SK-N-SH (cell line): ENCODE results near the gene SMARCC1. TPM values are rescaled to one million over a fixed set of nuclear protein-coding genes. Genes with fewer than 3 reads are reported as not detected.

Source experiments
- CTCF ChIA-PET: fragments of 300-600, 350-600 bp; formaldehyde crosslinking; extraction: SDS; loops from one replicate; lab custom pipeline; 2021; lab: Yijun Ruan, JAX
- POLR2A ChIA-PET: fragments of 350-600 bp; sonication (Branson Sonifier 250); formaldehyde crosslinking; extraction: SDS; loops from one replicate; lab custom pipeline; 2020; ENCODE audit warnings: antibody characterized with exemption, inconsistent platforms; lab: Yijun Ruan, JAX
- DNase-seq: peaks from one replicate; pipeline ENCODE4 v3.0.0; 2012
- H2AFZ ChIP-seq: fragments of 200-600 bp; sonication (generic); 2 replicates; pipeline ENCODE4 v1.8.1; 2016; ENCODE audit warnings: antibody characterized with exemption, mild to moderate bottlenecking, low read depth
- H3F3A ChIP-seq: fragments of 200-600 bp; sonication (generic); replicated peaks from 2 replicates; pipeline ENCODE3; 2016; ENCODE audit warnings: antibody characterized with exemption, mild to moderate bottlenecking; ENCODE audit not compliant: insufficient read depth
- H3K27ac ChIP-seq, 2 experiments: fragments of 200-500 bp in 1 of 2; fragments of 200-600 bp in 1 of 2; sonication (Bioruptor generic) in 1 of 2; sonication (generic), shearing (Covaris generic) in 1 of 2; 2 replicates each; pipeline versions ENCODE4 v1.5.1 to v1.6.1; 2014 to 2016; ENCODE audit warnings: low read depth in 2 of 2, inconsistent platforms in 1 of 2, low read length in 1 of 2, mild to moderate bottlenecking in 1 of 2, mixed read lengths in 1 of 2
- H3K27me3 ChIP-seq: fragments of 200-600 bp; sonication (generic), shearing (Covaris generic); 2 replicates; pipeline ENCODE4 v1.6.1; 2016; ENCODE audit warnings: mixed run types; ENCODE audit not compliant: insufficient read depth
- H3K36me3 ChIP-seq, 2 experiments: fragments of 200-500 bp in 1 of 2; fragments of 200-600 bp in 1 of 2; sonication (Bioruptor generic) in 1 of 2; sonication (generic) in 1 of 2; replicated peaks in 1 of 2; 2 replicates each; pipeline versions ENCODE3 to v1.5.1; 2014 to 2016; ENCODE audit warnings: low read length in 1 of 2, mild to moderate bottlenecking in 1 of 2; ENCODE audit not compliant: insufficient read depth in 2 of 2, control insufficient read depth in 1 of 2
- H3K4me1 ChIP-seq, 2 experiments: fragments of 200-500 bp in 1 of 2; fragments of 200-600 bp in 1 of 2; sonication (Bioruptor generic) in 1 of 2; sonication (generic), shearing (Covaris generic) in 1 of 2; 2 replicates each; pipeline versions ENCODE4 v1.5.1 to v1.6.1; 2014 to 2016; ENCODE audit warnings: low read depth in 1 of 2, low read length in 1 of 2, mixed run types in 1 of 2; ENCODE audit not compliant: insufficient read depth in 2 of 2, control insufficient read depth in 1 of 2
- H3K4me2 ChIP-seq: fragments of 200-600 bp; sonication (generic), shearing (Covaris generic); 2 replicates; pipeline ENCODE4 v1.6.1; 2017; ENCODE audit warnings: mixed run types
- H3K4me3 ChIP-seq, 2 experiments: fragments of 200-500 bp in 1 of 2; fragments of 200-600 bp in 1 of 2; sonication (Bioruptor generic) in 1 of 2; sonication (generic), shearing (Covaris generic) in 1 of 2; 2 replicates each; pipeline versions ENCODE4 v1.5.1 to v1.8.1; 2014 to 2016; ENCODE audit warnings: low read depth in 2 of 2, inconsistent platforms in 1 of 2, low read length in 1 of 2, mild to moderate bottlenecking in 1 of 2, mixed read lengths in 1 of 2, moderate library complexity in 1 of 2
- H3K79me2 ChIP-seq: fragments of 200-600 bp; sonication (generic); 2 replicates; pipeline ENCODE4 v1.8.1; 2017; ENCODE audit warnings: mild to moderate bottlenecking; ENCODE audit not compliant: insufficient read depth
- H3K9ac ChIP-seq: fragments of 200-600 bp; sonication (generic); 2 replicates; pipeline ENCODE4 v1.6.1; 2017; ENCODE audit warnings: mixed run types
- H3K9me2 ChIP-seq: fragments of 200-600 bp; sonication (generic); 2 replicates; pipeline ENCODE4 v1.6.1; 2017; ENCODE audit warnings: mixed run types
- H3K9me3 ChIP-seq: fragments of 200-600 bp; sonication (generic); 2 replicates; pipeline ENCODE4 v1.6.1; 2017; ENCODE audit warnings: mixed run types, mild to moderate bottlenecking, moderate library complexity
- H4K20me1 ChIP-seq: fragments of 200-600 bp; sonication (generic); 2 replicates; pipeline ENCODE4 v1.6.1; 2017; ENCODE audit warnings: mild to moderate bottlenecking, mixed run types; ENCODE audit not compliant: insufficient read depth
- CHD2 ChIP-seq: fragments of 150-350 bp; IDR thresholded peaks from 2 replicates; pipeline ENCODE4 v1.6.1; 2018; ENCODE audit warnings: low read length; ENCODE audit not compliant: partially characterized antibody
- FOSL2 ChIP-seq: IDR thresholded peaks from 2 replicates; pipeline ENCODE4 v1.4.0; 2012; ENCODE audit warnings: low read depth, mild to moderate bottlenecking, moderate library complexity, borderline replicate concordance
- FOXJ3 ChIP-seq: sonication (generic); formaldehyde crosslinking; IDR thresholded peaks from 2 replicates; pipeline ENCODE4 v1.5.1; 2020; ENCODE audit warnings: mild to moderate bottlenecking, missing genetic modification reagents
- FOXM1 ChIP-seq: IDR thresholded peaks from 2 replicates; pipeline ENCODE4 v1.4.0; 2012; ENCODE audit warnings: low read depth, mild to moderate bottlenecking
- GATA2 ChIP-seq: sonication (generic); formaldehyde crosslinking; IDR thresholded peaks from 2 replicates; pipeline ENCODE4 v1.5.0; 2020; ENCODE audit warnings: mild to moderate bottlenecking, missing genetic modification reagents
- JUND ChIP-seq: IDR thresholded peaks from 2 replicates; pipeline ENCODE4 v1.4.0; 2012
- MEF2A ChIP-seq: IDR thresholded peaks from 2 replicates; pipeline ENCODE4 v1.4.0; 2012; ENCODE audit warnings: low read depth, borderline replicate concordance
- MXI1 ChIP-seq: IDR thresholded peaks from 2 replicates; pipeline ENCODE4 v1.6.1; 2012; ENCODE audit warnings: mild to moderate bottlenecking, low read depth, low read length, improper control_type of control experiment
- NFIC ChIP-seq: IDR thresholded peaks from 2 replicates; pipeline ENCODE4 v1.4.0; 2012; ENCODE audit warnings: borderline replicate concordance
- NRF1 ChIP-seq: IDR thresholded peaks from 2 replicates; pipeline ENCODE4 v1.6.1; 2012; ENCODE audit warnings: low read depth, mild to moderate bottlenecking, low read length
- PBX3 ChIP-seq: IDR thresholded peaks from 2 replicates; pipeline ENCODE4; 2012
- POLR2AphosphoS5 ChIP-seq: IDR thresholded peaks from 2 replicates; pipeline ENCODE4 v1.6.1; 2012; ENCODE audit warnings: low read depth, low read length
- RAD21 ChIP-seq: IDR thresholded peaks from 2 replicates; pipeline ENCODE4 v1.6.1; 2012; ENCODE audit warnings: mild to moderate bottlenecking, low read length
- RCOR1 ChIP-seq: fragments of 150-350 bp; IDR thresholded peaks from 2 replicates; pipeline ENCODE4 v1.6.1; 2017; ENCODE audit warnings: antibody characterized with exemption, low read length
- REST ChIP-seq: IDR thresholded peaks from 2 replicates; pipeline ENCODE4 v1.6.1; 2012; ENCODE audit warnings: mild to moderate bottlenecking, low read depth, low read length, moderate library complexity
- RXRA ChIP-seq: IDR thresholded peaks from 2 replicates; pipeline ENCODE4 v1.4.0; 2012; ENCODE audit warnings: low read depth, mild to moderate bottlenecking, borderline replicate concordance
- SIN3A ChIP-seq: IDR thresholded peaks from 2 replicates; pipeline ENCODE4 v1.6.1; 2012; ENCODE audit warnings: low read depth, mild to moderate bottlenecking, low read length, moderate library complexity, borderline replicate concordance
- SMC3 ChIP-seq: IDR thresholded peaks from 2 replicates; pipeline ENCODE4 v1.6.1; 2012; ENCODE audit warnings: low read depth, low read length, improper control_type of control experiment
- TEAD4 ChIP-seq: IDR thresholded peaks from 2 replicates; pipeline ENCODE4 v1.4.0; 2012; ENCODE audit warnings: mild to moderate bottlenecking, borderline replicate concordance; ENCODE audit not compliant: insufficient read depth
- USF1 ChIP-seq: IDR thresholded peaks from 2 replicates; pipeline ENCODE4 v1.4.0; 2012; ENCODE audit warnings: low read depth, borderline replicate concordance
- USF2 ChIP-seq: fragments of 150-350 bp; IDR thresholded peaks from 2 replicates; pipeline ENCODE4 v1.6.1; 2017; ENCODE audit warnings: antibody characterized with exemption, low read length, low read depth, borderline replicate concordance
- WGBS: methylation state at CpG from one replicate; pipeline ENCODE4 v1.1.6; 2017; ENCODE audit warnings: low lambda C conversion rate; 5-methylcytosine and 5-hydroxymethylcytosine counted together
- polyA plus RNA-seq, 3 experiments: library from polyadenylated mRNA; depleted of rRNA; stranded (reverse); fragments of >200 nt; gene quantifications; 2 replicates each; pipeline ENCODE4 v1.2.3, GENCODE V29; 2012

Gene SMARCC1
- polyA plus RNA-seq, 1 of the 3 experiments (the other 2 are of a cell fraction): 16.5 TPM

GRCh38 chr3:47590216-47590615 is 191.5 kb downstream of the SMARCC1 start:
- no peak overlapping the region for H3K9ac ChIP-seq
- H3K4me2 ChIP-seq: no peak overlapping the region
- no peaks in the 10 kb centered on the region for H3K9me3 ChIP-seq
- ChIA-PET POLR2A (no interaction called here), CTCF (interaction anchor here (1.7 kb wide), 1 partner anchor 67 kb away, joined by 5 read pairs; no protein-coding TSS in a partner anchor)
- no peak overlapping the region for H3K27ac ChIP-seq
- H3K4me3 ChIP-seq: no peak overlapping the region
- H3K79me2 ChIP-seq: no peaks in the 10 kb centered on the region
- peaks cover 70 to 76% of the 10 kb centered on the region in 2 experiments for H3K36me3 ChIP-seq
- TF ChIP-seq RCOR1 (no peak), GATA2 (CRISPR knock-in tag) (no peak), USF2 (no peak), PBX3 (no peak), RAD21 (no peak), MXI1 (no peak), MEF2A (no peak), NFIC (no peak), POLR2AphosphoS5 (no peak), RXRA (no peak), USF1 (no peak), FOSL2 (no peak), FOXJ3 (CRISPR knock-in tag) (no peak), JUND (no peak), CHD2 (no peak)
- no peak overlapping the region for H2AFZ ChIP-seq
- 0 out of 2 replicates have a peak, but pooled peaks cover 3% of the 10 kb centered on the region for H4K20me1 ChIP-seq
- peaks cover 3% of the 10 kb centered on the region for H3F3A ChIP-seq
- H3K4me1 ChIP-seq: no peaks in the 10 kb centered on the region
- H3K9me2 ChIP-seq: no peaks in the 10 kb centered on the region
- WGBS: 91% methylated on average over 1 of the region's 2 CpGs
- no peak for DNase-seq
- no peaks in the 10 kb centered on the region for H3K27me3 ChIP-seq

GRCh38 chr3:47588587-47588986 is 193.1 kb downstream of the SMARCC1 start:
- H3K27ac ChIP-seq: no peak overlapping the region
- CTCF ChIA-PET: interaction anchor here (0.8 to 1.9 kb wide), 5 partner anchors 10 to 115 kb away, joined by 3 to 5 read pairs (median 4); no protein-coding TSS in a partner anchor
- H3K9ac ChIP-seq: no peak overlapping the region
- WGBS: 93% methylated on average over 4 of the region's 4 CpGs
- H3F3A ChIP-seq: peaks cover 3% of the 10 kb centered on the region
- no peaks in the 10 kb centered on the region for H3K9me2 ChIP-seq
- H3K4me3 ChIP-seq: no peak overlapping the region
- TF ChIP-seq NRF1 (no peak), SIN3A (no peak), MEF2A (no peak), JUND (no peak), FOXM1 (no peak), USF2 (no peak), REST (no peak), FOXJ3 (CRISPR knock-in tag) (no peak), TEAD4 (no peak), SMC3 (no peak)
- TF ChIP-seq, all 33 proteins: peak for 0
- Histone ChIP-seq H3K79me2 (no peaks in the 10 kb centered on the region), H2AFZ (no peak overlapping the region), H3K4me2 (no peak overlapping the region), H3K4me1 (no peaks in the 10 kb centered on the region), H4K20me1 (0 out of 2 replicates have a peak, but pooled peaks cover 3% of the 10 kb centered on the region), H3K36me3 (peaks cover 67 to 71% of the 10 kb centered on the region in 2 experiments), H3K9me3 (no peaks in the 10 kb centered on the region), H3K27me3 (no peaks in the 10 kb centered on the region)
- no peak for DNase-seq
- POLR2A ChIA-PET: no interaction called here
